H1 (cell line): ENCODE data around the gene KAZALD1. TPM values are rescaled to one million over a fixed set of nuclear protein-coding genes. Genes with fewer than 3 reads are reported as not detected.

Experiments used
- CTCF ChIA-PET: fragments of 300-600 bp; sonication (Branson Sonifier 250); formaldehyde crosslinking; loops from one replicate; lab custom pipeline; 2021; ENCODE audit not compliant: partially characterized antibody; lab: Charles Lee
- POLR2A ChIA-PET: fragments of 300-600 bp; sonication (Branson Sonifier 250); formaldehyde crosslinking; loops from one replicate; lab custom pipeline; 2021; ENCODE audit warnings: inconsistent platforms; ENCODE audit not compliant: partially characterized antibody; lab: Charles Lee
- DNase-seq, 2 experiments: peaks; one replicate each; pipeline versions ENCODE4 v3.0.0 to v3.0.0-alpha.2; 2010 to 2022; ENCODE audit warnings: low spot score in 2 of 2, low read depth in 1 of 2, mixed read lengths in 1 of 2
- FAIRE-seq: peaks from 2 replicates; lab custom pipeline; 2011; peaks lifted over from hg19 to GRCh38; lab: Jason Lieb, UNC
- H2AFZ ChIP-seq: 2 replicates; pipeline ENCODE4 v1.8.1; 2012; ENCODE audit warnings: low read length, inconsistent platforms
- H2AK5ac ChIP-seq: 2 replicates; pipeline ENCODE4 v1.6.1; 2013; ENCODE audit warnings: low read depth, low read length
- H2BK120ac ChIP-seq: replicated peaks from 2 replicates; pipeline ENCODE3; 2013; ENCODE audit warnings: low read depth, low read length, inconsistent platforms
- H2BK12ac ChIP-seq: 2 replicates; pipeline ENCODE4 v1.6.1; 2013; ENCODE audit warnings: low read depth, low read length
- H2BK15ac ChIP-seq: 2 replicates; pipeline ENCODE4 v1.6.1; 2013; ENCODE audit warnings: low read length
- H2BK20ac ChIP-seq: 2 replicates; pipeline ENCODE4 v1.6.1; 2013; ENCODE audit warnings: low read length
- H2BK5ac ChIP-seq: 2 replicates; pipeline ENCODE4 v1.6.1; 2013; ENCODE audit warnings: low read depth, low read length
- H3K14ac ChIP-seq: 2 replicates; pipeline ENCODE4 v1.6.1; 2013; ENCODE audit warnings: inconsistent platforms; ENCODE audit not compliant: insufficient read length
- H3K18ac ChIP-seq: 2 replicates; pipeline ENCODE4 v1.6.1; 2013; ENCODE audit warnings: low read length; ENCODE audit errors: extremely low read depth
- H3K23ac ChIP-seq: 2 replicates; pipeline ENCODE4 v1.6.1; 2013; ENCODE audit warnings: inconsistent platforms; ENCODE audit not compliant: insufficient read length
- H3K23me2 ChIP-seq: 2 replicates; pipeline ENCODE4 v1.6.1; 2013; ENCODE audit warnings: low read depth, low read length
- H3K27ac ChIP-seq: 2 replicates; pipeline ENCODE4 v1.6.1; 2011; ENCODE audit warnings: low read depth, low read length, inconsistent platforms
- H3K27me3 ChIP-seq, 4 experiments: replicated peaks in 1 of 4; 1 replicate in 1 of 4; 2 replicates in 3 of 4; pipeline versions ENCODE4 v1.6.1 to v1.8.1; 2011 to 2013; ENCODE audit warnings: low read length in 3 of 4, mild to moderate bottlenecking in 3 of 4, inconsistent platforms in 2 of 4, mixed read lengths in 2 of 4, moderate library complexity in 1 of 4; ENCODE audit not compliant: control insufficient read depth in 3 of 4, insufficient read depth in 3 of 4; ENCODE audit errors: extremely low read depth in 1 of 4
- H3K36me3 ChIP-seq, 4 experiments: 2 replicates each; pipeline versions ENCODE4 v1.6.1 to v1.8.1; 2011 to 2013; ENCODE audit warnings: mild to moderate bottlenecking in 4 of 4, low read length in 3 of 4, moderate library complexity in 2 of 4, control low read depth in 1 of 4, inconsistent platforms in 1 of 4; ENCODE audit not compliant: insufficient read depth in 4 of 4, control insufficient read depth in 2 of 4
- H3K4ac ChIP-seq: replicated peaks from 2 replicates; pipeline ENCODE3; 2013; ENCODE audit warnings: low read length, low read depth, mixed read lengths, inconsistent platforms; ENCODE audit not compliant: insufficient read length
- H3K4me1 ChIP-seq, 4 experiments: replicated peaks in 1 of 4; 1 replicate in 1 of 4; 2 replicates in 3 of 4; pipeline versions ENCODE4 v1.6.1 to v1.8.1; 2011 to 2013; ENCODE audit warnings: low read length in 3 of 4, inconsistent platforms in 2 of 4, mixed read lengths in 1 of 4; ENCODE audit not compliant: insufficient read depth in 4 of 4, control insufficient read depth in 3 of 4
- H3K4me2 ChIP-seq, 2 experiments: 2 replicates each; pipeline versions ENCODE4 v1.6.1 to v1.8.1; 2011 to 2013; ENCODE audit warnings: low read depth in 2 of 2, low read length in 2 of 2, control low read depth in 1 of 2, inconsistent platforms in 1 of 2, mild to moderate bottlenecking in 1 of 2; ENCODE audit not compliant: insufficient read depth in 1 of 2
- H3K4me3 ChIP-seq, 4 experiments: fragments of 200-600, 300-600 bp in 1 of 4; sonication (generic), shearing (Covaris generic), sonication (Bioruptor Twin) in 1 of 4; 2 replicates each; pipeline versions ENCODE4 v1.5.1 to v1.8.1; 2011 to 2016; ENCODE audit warnings: low read length in 4 of 4, low read depth in 3 of 4, control low read depth in 2 of 4, inconsistent platforms in 2 of 4, mild to moderate bottlenecking in 2 of 4, mixed read lengths in 1 of 4, moderate library complexity in 1 of 4; ENCODE audit not compliant: insufficient read depth in 2 of 4; ENCODE audit errors: extremely low read depth in 1 of 4
- H3K56ac ChIP-seq: replicated peaks from 2 replicates; pipeline ENCODE3; 2013; ENCODE audit warnings: low read depth, mild to moderate bottlenecking, mixed read lengths, low read length, inconsistent platforms; ENCODE audit not compliant: insufficient read length
- H3K79me1 ChIP-seq: 2 replicates; pipeline ENCODE4 v1.6.1; 2013; ENCODE audit warnings: low read depth, low read length, control low read depth
- H3K79me2 ChIP-seq, 2 experiments: 2 replicates each; pipeline versions ENCODE4 v1.6.1 to v1.8.1; 2012 to 2013; ENCODE audit warnings: low read length in 2 of 2, mild to moderate bottlenecking in 2 of 2, inconsistent platforms in 1 of 2; ENCODE audit not compliant: insufficient read depth in 2 of 2, control insufficient read depth in 1 of 2
- H3K9ac ChIP-seq, 4 experiments: replicated peaks in 1 of 4; 1 replicate in 1 of 4; 2 replicates in 3 of 4; pipeline versions ENCODE4 v1.6.1 to v1.8.1; 2011 to 2013; ENCODE audit warnings: low read depth in 3 of 4, low read length in 3 of 4, control low read depth in 2 of 4, mild to moderate bottlenecking in 2 of 4, moderate library complexity in 2 of 4, inconsistent platforms in 1 of 4; ENCODE audit errors: extremely low read depth in 1 of 4
- H3K9me3 ChIP-seq, 2 experiments: 2 replicates each; pipeline versions ENCODE4 v1.6.1 to v1.8.1; 2012 to 2013; ENCODE audit warnings: mild to moderate bottlenecking in 2 of 2, moderate library complexity in 2 of 2, control low read depth in 1 of 2, inconsistent platforms in 1 of 2, low read depth in 1 of 2, low read length in 1 of 2, mixed read lengths in 1 of 2; ENCODE audit not compliant: insufficient read depth in 2 of 2
- H4K20me1 ChIP-seq, 2 experiments: replicated peaks in 1 of 2; 2 replicates each; pipeline versions ENCODE3 to v1.8.1; 2011 to 2013; ENCODE audit warnings: inconsistent platforms in 2 of 2, low read length in 2 of 2, mild to moderate bottlenecking in 1 of 2; ENCODE audit not compliant: insufficient read depth in 2 of 2, control insufficient read depth in 1 of 2
- H4K5ac ChIP-seq: 2 replicates; pipeline ENCODE4 v1.6.1; 2013; ENCODE audit warnings: low read length, low read depth, mixed read lengths, inconsistent platforms; ENCODE audit not compliant: insufficient read length
- H4K8ac ChIP-seq: 2 replicates; pipeline ENCODE4 v1.8.0; 2013; ENCODE audit warnings: mild to moderate bottlenecking, moderate library complexity, low read length, inconsistent platforms; ENCODE audit not compliant: insufficient read depth; ENCODE audit errors: extremely low read depth
- H4K91ac ChIP-seq: replicated peaks from 2 replicates; pipeline ENCODE3; 2013; ENCODE audit warnings: low read length, mixed read lengths, inconsistent platforms; ENCODE audit not compliant: insufficient read length
- ASH2L ChIP-seq: fragments of 200-600, 300-600 bp; sonication (generic); IDR thresholded peaks from one replicate; pipeline ENCODE4 v1.7.1; 2017; ENCODE audit warnings: low read length
- WGBS, 2 experiments: shearing (Covaris generic) in 1 of 2; methylation state at CpG; one replicate each; pipeline versions ENCODE4 v1.1.6 to v1.1.7; 2013 to 2015; ENCODE audit warnings: low lambda C conversion rate in 2 of 2, mixed read lengths in 2 of 2, inconsistent platforms in 1 of 2, low coverage in 1 of 2, missing lambda C conversion rate in 1 of 2; ENCODE audit not compliant: insufficient replicate concordance in 2 of 2, insufficient coverage in 1 of 2, insufficient read length in 1 of 2; ENCODE audit errors: extremely low coverage in 1 of 2, missing lambda C conversion rate in 1 of 2; 5-methylcytosine and 5-hydroxymethylcytosine counted together
- polyA plus RNA-seq, 7 experiments: library from polyadenylated mRNA; depleted of rRNA in 3 of 7; stranded (reverse) in 5 of 7; unstranded in 2 of 7; fragments of >200 nt in 5 of 7; fragments of 200-250 nt in 2 of 7; gene quantifications; 1 replicate in 5 of 7; 2 replicates in 1 of 7; 4 replicates in 1 of 7; pipeline versions ENCODE4 v1.2.1 to v1.2.3, GENCODE V29; 2011 to 2013; ENCODE audit warnings: missing spikeins in 2 of 7, mixed read lengths in 2 of 7
- total RNA-seq: library from RNA; stranded (reverse); fragmentation: NEBNext Ultra II Directional; extraction: Animal tissue kit (Norgen Biotek cat#: 25700); gene quantifications from 2 replicates; pipeline ENCODE4 v1.2.1, GENCODE V29; 2021

The KAZALD1 gene
- total and polyA plus RNA-seq, 2 of the 8 experiments (the other 6 are each of a cell fraction or from before 2014, with no cell fraction given): 0.65 to 1.9 TPM

DNA sequence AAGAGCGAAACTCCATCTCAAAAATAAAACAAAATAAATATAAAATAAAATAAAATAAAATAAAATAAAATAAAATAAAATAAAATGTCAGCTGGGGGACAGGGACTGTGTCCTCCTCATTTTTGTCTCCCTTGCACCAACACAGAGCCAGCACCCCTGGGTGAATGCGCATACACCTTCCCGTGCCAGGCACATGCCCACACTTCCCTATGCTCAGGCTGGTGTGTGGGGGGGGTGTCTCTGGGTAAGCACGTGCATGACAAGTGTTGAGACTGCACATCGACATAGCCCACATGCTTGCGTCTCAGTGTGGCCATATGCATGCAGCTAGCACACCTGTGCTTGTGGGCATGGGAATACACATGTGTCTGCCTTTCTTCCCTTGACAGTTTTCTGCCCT is 44.6 kb downstream of the KAZALD1 start:
- H2BK15ac ChIP-seq: no peak overlapping the region
- H4K20me1 ChIP-seq: peaks cover 0 to 1% of the 10 kb centered on the region in 2 experiments
- no peak overlapping the region for H3K4me2 ChIP-seq
- no peak overlapping the region for H2AK5ac ChIP-seq
- CTCF ChIA-PET: interaction anchor here (0.7 to 22.2 kb wide), 8 partner anchors 9 to 87 kb away, joined by 3 to 323 read pairs (median 5); no protein-coding TSS in a partner anchor
- no peak overlapping the region for H3K23ac ChIP-seq
- H3K56ac ChIP-seq: no peak overlapping the region
- H3K4me3 ChIP-seq: no peak overlapping the region
- H2BK5ac ChIP-seq: no peak overlapping the region
- no peaks in the 10 kb centered on the region for H3K9me3 ChIP-seq
- no peak for FAIRE-seq
- H2AFZ ChIP-seq: no peak overlapping the region
- H3K36me3 ChIP-seq: no peaks in the 10 kb centered on the region
- H3K14ac ChIP-seq: no peak overlapping the region
- H3K27ac ChIP-seq: no peak overlapping the region
- H2BK120ac ChIP-seq: no peak overlapping the region
- TF ChIP-seq ASH2L: no peak
- TF ChIP-seq, all 59 proteins: peak for 0
- H4K91ac ChIP-seq: no peak overlapping the region
- H4K5ac ChIP-seq: no peak overlapping the region
- no peak overlapping the region for H2BK12ac ChIP-seq
- no peak for DNase-seq
- H2BK20ac ChIP-seq: no peak overlapping the region
- no peak overlapping the region for H3K18ac ChIP-seq
- peaks cover 0 to 8% (median 2%) of the 10 kb centered on the region in 4 experiments; a peak in 5 of 7 replicates for H3K4me1 ChIP-seq
- H3K79me1 ChIP-seq: no peaks in the 10 kb centered on the region
- no peaks in the 10 kb centered on the region for H3K79me2 ChIP-seq
- peaks cover 0 to 7% (median 2%) of the 10 kb centered on the region in 4 experiments; a peak in 4 of 7 replicates for H3K27me3 ChIP-seq
- no peak overlapping the region for H3K9ac ChIP-seq
- 79% methylated on average over 6 of the region's 6 CpGs; no CpG with 5 or more reads in 1 of the 2 experiments for WGBS, 2 experiments
- POLR2A ChIA-PET: no interaction called here
- no peak overlapping the region for H4K8ac ChIP-seq
- H3K23me2 ChIP-seq: no peaks in the 10 kb centered on the region
- no peak overlapping the region for H3K4ac ChIP-seq
